ENCODE results near the gene CAPS. TPM values are rescaled to one million over a fixed set of nuclear protein-coding genes. Genes with fewer than 3 reads are reported as not detected.

Gene CAPS
- polyA plus RNA-seq, 2 donors = 8.0 to 18.7 TPM

DNA sequence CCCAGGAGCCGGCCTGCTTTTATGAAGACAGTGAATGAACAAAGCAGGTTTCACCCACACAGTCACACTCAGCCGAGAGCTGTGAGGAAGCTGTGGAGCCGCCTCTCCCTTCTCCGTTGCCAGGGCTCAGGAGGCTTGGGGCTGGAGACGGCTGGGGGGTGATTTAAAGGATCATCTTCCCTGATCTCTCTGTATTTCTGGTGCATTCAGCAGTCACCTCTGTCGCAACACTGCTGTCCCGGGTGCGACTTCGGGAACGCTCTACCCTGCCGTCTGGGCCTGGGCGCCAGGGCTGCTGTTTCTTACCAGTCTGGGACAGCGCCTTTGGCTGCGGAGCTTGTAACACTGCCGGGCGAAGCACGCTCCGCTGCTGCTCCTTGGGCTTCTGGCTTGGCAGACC is 18.1 kb downstream of the CAPS start:
- Histone ChIP-seq H3K27ac (ENCODE audit: low read depth in 2 of 2, low read length in 1 of 2) (no peak overlapping the region), H3K9me3 (ENCODE audit: control insufficient read depth in 2 of 2, insufficient read depth in 1 of 2, low read depth in 1 of 2, low read length in 1 of 2) (no peaks in the 10 kb centered on the region), H3K27me3 (ENCODE audit: control insufficient read depth in 1 of 2, insufficient read depth in 2 of 2, low read length in 2 of 2) (no peaks in the 10 kb centered on the region), H3K4me3 (ENCODE audit: low read depth in 1 of 2, low read length in 2 of 2) (no peak overlapping the region), H3K4me1 (ENCODE audit: control insufficient read depth in 2 of 2, insufficient read depth in 2 of 2, low read length in 1 of 2) (peaks cover 0 to 4% of the 10 kb centered on the region in 2 donors), H3K36me3 (ENCODE audit: control insufficient read depth in 2 of 2, insufficient read depth in 2 of 2, low read length in 1 of 2) (peaks cover 16 to 43% of the 10 kb centered on the region in 2 donors)
- 93 to 95% methylated on average over 18 of the region's 18 CpGs for WGBS, 2 donors

- Histone ChIP-seq H3K9me3 (ENCODE audit: control insufficient read depth in 2 of 2, insufficient read depth in 1 of 2, low read depth in 1 of 2, low read length in 1 of 2) (no peaks in the 10 kb centered on the region), H3K4me1 (ENCODE audit: control insufficient read depth in 2 of 2, insufficient read depth in 2 of 2, low read length in 1 of 2) (peaks cover 0 to 4% of the 10 kb centered on the region in 2 donors), H3K4me3 (ENCODE audit: low read depth in 1 of 2, low read length in 2 of 2) (no peak overlapping the region), H3K27me3 (ENCODE audit: control insufficient read depth in 1 of 2, insufficient read depth in 2 of 2, low read length in 2 of 2) (no peaks in the 10 kb centered on the region), H3K27ac (ENCODE audit: low read depth in 2 of 2, low read length in 1 of 2) (no peak overlapping the region), H3K36me3 (ENCODE audit: control insufficient read depth in 2 of 2, insufficient read depth in 2 of 2, low read length in 1 of 2) (peaks cover 16 to 42% of the 10 kb centered on the region in 2 donors)
- WGBS, 2 donors = 86 to 90% methylated on average over 21 of the region's 21 CpGs
Measured at GRCh38 chr19:5932609-5933262, 18.7 kb downstream of the CAPS start.

GRCh38 chr19:5933391-5934068 is 19.5 kb downstream of the CAPS start:
- H3K9me3 ChIP-seq (ENCODE audit: control insufficient read depth in 2 of 2, insufficient read depth in 1 of 2, low read depth in 1 of 2, low read length in 1 of 2) = no peaks in the 10 kb centered on the region
- H3K27ac ChIP-seq (ENCODE audit: low read depth in 2 of 2, low read length in 1 of 2) = no peak overlapping the region
- H3K36me3 ChIP-seq (ENCODE audit: control insufficient read depth in 2 of 2, insufficient read depth in 2 of 2, low read length in 1 of 2) = peaks cover 16 to 45% of the 10 kb centered on the region in 2 donors
- H3K4me1 ChIP-seq (ENCODE audit: control insufficient read depth in 2 of 2, insufficient read depth in 2 of 2, low read length in 1 of 2) = peaks cover 0 to 4% of the 10 kb centered on the region in 2 donors
- WGBS, 2 donors = 87 to 88% methylated on average over 20 of the region's 20 CpGs
- H3K4me3 ChIP-seq (ENCODE audit: low read depth in 1 of 2, low read length in 2 of 2) = no peak overlapping the region
- H3K27me3 ChIP-seq (ENCODE audit: control insufficient read depth in 1 of 2, insufficient read depth in 2 of 2, low read length in 2 of 2) = no peaks in the 10 kb centered on the region

- 73 to 85% methylated on average over 5 of the region's 5 CpGs for WGBS, 2 donors
- no peaks in the 10 kb centered on the region for H3K27me3 ChIP-seq (ENCODE audit: control insufficient read depth in 1 of 2, insufficient read depth in 2 of 2, low read length in 2 of 2)
- no peak overlapping the region for H3K4me3 ChIP-seq (ENCODE audit: low read depth in 1 of 2, low read length in 2 of 2)
- no peaks in the 10 kb centered on the region for H3K9me3 ChIP-seq (ENCODE audit: control insufficient read depth in 2 of 2, insufficient read depth in 1 of 2, low read depth in 1 of 2, low read length in 1 of 2)
- H3K27ac ChIP-seq (ENCODE audit: low read depth in 2 of 2, low read length in 1 of 2) = no peak overlapping the region
- peaks cover 0 to 4% of the 10 kb centered on the region in 2 donors for H3K4me1 ChIP-seq (ENCODE audit: control insufficient read depth in 2 of 2, insufficient read depth in 2 of 2, low read length in 1 of 2)
- H3K36me3 ChIP-seq (ENCODE audit: control insufficient read depth in 2 of 2, insufficient read depth in 2 of 2, low read length in 1 of 2) = peaks cover 16 to 42% of the 10 kb centered on the region in 2 donors
Measured at GRCh38 chr19:5934069-5934401, 20.0 kb downstream of the CAPS start.

DNA sequence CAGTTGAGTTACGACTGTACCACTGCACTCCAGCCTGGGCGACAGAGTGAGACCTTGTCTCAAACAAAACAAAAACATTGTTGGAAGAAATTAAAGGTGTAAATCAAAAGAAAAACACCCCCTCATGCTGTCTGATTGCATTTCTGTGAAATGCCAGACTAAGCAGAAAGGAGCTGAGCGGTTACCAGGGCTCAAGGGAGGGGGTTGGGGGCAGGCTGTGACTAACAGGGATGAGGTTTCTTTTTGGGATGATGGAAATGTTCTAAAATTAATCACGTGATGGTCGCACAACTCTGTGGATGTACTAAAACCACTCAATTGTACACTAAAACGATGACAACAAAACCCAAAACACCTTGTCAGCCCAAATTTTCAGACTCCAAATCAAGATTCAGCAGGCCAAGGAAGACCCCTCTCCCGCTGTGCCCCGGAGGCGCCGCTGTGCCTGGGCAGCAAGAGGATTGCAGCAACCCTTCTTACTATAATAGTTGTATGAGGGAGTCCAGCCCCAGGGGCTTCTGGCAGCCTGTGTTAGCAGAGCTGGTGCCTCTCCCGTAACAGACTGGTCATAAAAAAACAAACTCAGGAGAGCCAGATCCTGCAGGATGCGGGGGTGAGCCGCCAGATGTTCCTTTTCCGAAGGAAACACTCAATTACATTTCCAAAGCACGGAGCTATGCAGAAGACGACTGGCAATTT is 20.9 kb downstream of the CAPS start:
- H3K4me3 ChIP-seq (ENCODE audit: low read depth in 1 of 2, low read length in 2 of 2) = no peak overlapping the region
- 66 to 67% methylated on average over 16 of the region's 16 CpGs for WGBS, 2 donors
- peaks cover 0 to 4% of the 10 kb centered on the region in 2 donors for H3K4me1 ChIP-seq (ENCODE audit: control insufficient read depth in 2 of 2, insufficient read depth in 2 of 2, low read length in 1 of 2)
- H3K27me3 ChIP-seq (ENCODE audit: control insufficient read depth in 1 of 2, insufficient read depth in 2 of 2, low read length in 2 of 2) = no peaks in the 10 kb centered on the region
- peak overlapping the region; percentile 23 to 63 for H3K27ac ChIP-seq (ENCODE audit: low read depth in 2 of 2, low read length in 1 of 2)
- peaks cover 20 to 39% of the 10 kb centered on the region in 2 donors for H3K36me3 ChIP-seq (ENCODE audit: control insufficient read depth in 2 of 2, insufficient read depth in 2 of 2, low read length in 1 of 2)
- no peaks in the 10 kb centered on the region for H3K9me3 ChIP-seq (ENCODE audit: control insufficient read depth in 2 of 2, insufficient read depth in 1 of 2, low read depth in 1 of 2, low read length in 1 of 2)

- Histone ChIP-seq H3K4me3 (ENCODE audit: low read depth in 1 of 2, low read length in 2 of 2) (no peak overlapping the region), H3K36me3 (ENCODE audit: control insufficient read depth in 2 of 2, insufficient read depth in 2 of 2, low read length in 1 of 2) (peaks cover 20 to 45% of the 10 kb centered on the region in 2 donors), H3K9me3 (ENCODE audit: control insufficient read depth in 2 of 2, insufficient read depth in 1 of 2, low read depth in 1 of 2, low read length in 1 of 2) (no peaks in the 10 kb centered on the region), H3K4me1 (ENCODE audit: control insufficient read depth in 2 of 2, insufficient read depth in 2 of 2, low read length in 1 of 2) (peaks cover 0 to 4% of the 10 kb centered on the region in 2 donors), H3K27ac (ENCODE audit: low read depth in 2 of 2, low read length in 1 of 2) (peak overlapping the region in 1 of 2 donors; percentile 14), H3K27me3 (ENCODE audit: control insufficient read depth in 1 of 2, insufficient read depth in 2 of 2, low read length in 2 of 2) (no peaks in the 10 kb centered on the region)
- WGBS, 2 donors = 74 to 76% methylated on average over 25 of the region's 25 CpGs
Measured at GRCh38 chr19:5935473-5936291, 21.6 kb downstream of the CAPS start.

GRCh38 chr19:5936292-5936592 is 22.2 kb downstream of the CAPS start:
- Histone ChIP-seq H3K4me1 (ENCODE audit: control insufficient read depth in 2 of 2, insufficient read depth in 2 of 2, low read length in 1 of 2) (peaks cover 0 to 4% of the 10 kb centered on the region in 2 donors), H3K27ac (ENCODE audit: low read depth in 2 of 2, low read length in 1 of 2) (no peak overlapping the region)

DNA sequence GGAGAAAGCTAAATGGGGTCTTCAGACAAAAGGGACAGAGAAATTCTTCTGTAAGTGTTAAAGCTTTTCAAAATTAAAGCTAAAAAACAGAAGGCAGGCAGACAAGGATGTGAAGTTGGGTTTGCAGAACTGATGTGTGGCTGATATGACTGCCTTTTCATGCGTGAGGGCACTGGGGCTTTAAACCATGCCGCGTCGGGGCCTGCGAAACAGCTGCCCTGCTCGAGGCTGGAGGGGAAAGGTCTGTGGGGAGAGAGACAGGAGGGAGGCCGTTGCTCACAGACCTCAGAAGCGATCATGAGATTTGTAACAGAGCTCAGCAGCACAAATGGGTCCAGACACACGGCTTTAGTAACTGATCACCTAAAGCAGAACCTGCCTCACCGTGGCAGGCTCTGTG is 23.5 kb downstream of the CAPS start:
- H3K36me3 ChIP-seq (ENCODE audit: control insufficient read depth in 2 of 2, insufficient read depth in 2 of 2, low read length in 1 of 2) = peaks cover 18 to 42% of the 10 kb centered on the region in 2 donors
- H3K4me1 ChIP-seq (ENCODE audit: control insufficient read depth in 2 of 2, insufficient read depth in 2 of 2, low read length in 1 of 2) = peaks cover 0 to 4% of the 10 kb centered on the region in 2 donors
- H3K27ac ChIP-seq (ENCODE audit: low read depth in 2 of 2, low read length in 1 of 2) = no peak overlapping the region
- H3K27me3 ChIP-seq (ENCODE audit: control insufficient read depth in 1 of 2, insufficient read depth in 2 of 2, low read length in 2 of 2) = no peaks in the 10 kb centered on the region
- WGBS, 2 donors = 79 to 84% methylated on average over 10 of the region's 10 CpGs
- H3K4me3 ChIP-seq (ENCODE audit: low read depth in 1 of 2, low read length in 2 of 2) = no peak overlapping the region
- no peaks in the 10 kb centered on the region for H3K9me3 ChIP-seq (ENCODE audit: control insufficient read depth in 2 of 2, insufficient read depth in 1 of 2, low read depth in 1 of 2, low read length in 1 of 2)

More at GRCh38 chr19:5936292-5936592, 22.2 kb downstream of the CAPS start:
- Histone ChIP-seq H3K9me3 (ENCODE audit: control insufficient read depth in 2 of 2, insufficient read depth in 1 of 2, low read depth in 1 of 2, low read length in 1 of 2) (no peaks in the 10 kb centered on the region), H3K36me3 (ENCODE audit: control insufficient read depth in 2 of 2, insufficient read depth in 2 of 2, low read length in 1 of 2) (peaks cover 22 to 46% of the 10 kb centered on the region in 2 donors), H3K4me3 (ENCODE audit: low read depth in 1 of 2, low read length in 2 of 2) (no peak overlapping the region), H3K27me3 (ENCODE audit: control insufficient read depth in 1 of 2, insufficient read depth in 2 of 2, low read length in 2 of 2) (no peaks in the 10 kb centered on the region)
- 86 to 92% methylated on average over 9 of the region's 9 CpGs for WGBS, 2 donors
